Forelimb muscle (tissue), 1 donor: Measurements from ENCODE around the gene ARHGAP36. TPM values are rescaled to one million over a fixed set of nuclear protein-coding genes. Genes with fewer than 3 reads are reported as not detected.

Experiments used
- DNase-seq: peaks from one replicate; pipeline ENCODE4 v3.0.0-alpha.2; 2013; ENCODE audit warnings: low read depth
- polyA plus RNA-seq: library from polyadenylated mRNA; unstranded; fragments of 120-200 nt; gene quantifications from one replicate; pipeline ENCODE4 v1.2.1, GENCODE V29; 2013; ENCODE audit not compliant: insufficient read length

The ARHGAP36 gene
- polyA plus RNA-seq, 1 donor: 520 TPM

DNA sequence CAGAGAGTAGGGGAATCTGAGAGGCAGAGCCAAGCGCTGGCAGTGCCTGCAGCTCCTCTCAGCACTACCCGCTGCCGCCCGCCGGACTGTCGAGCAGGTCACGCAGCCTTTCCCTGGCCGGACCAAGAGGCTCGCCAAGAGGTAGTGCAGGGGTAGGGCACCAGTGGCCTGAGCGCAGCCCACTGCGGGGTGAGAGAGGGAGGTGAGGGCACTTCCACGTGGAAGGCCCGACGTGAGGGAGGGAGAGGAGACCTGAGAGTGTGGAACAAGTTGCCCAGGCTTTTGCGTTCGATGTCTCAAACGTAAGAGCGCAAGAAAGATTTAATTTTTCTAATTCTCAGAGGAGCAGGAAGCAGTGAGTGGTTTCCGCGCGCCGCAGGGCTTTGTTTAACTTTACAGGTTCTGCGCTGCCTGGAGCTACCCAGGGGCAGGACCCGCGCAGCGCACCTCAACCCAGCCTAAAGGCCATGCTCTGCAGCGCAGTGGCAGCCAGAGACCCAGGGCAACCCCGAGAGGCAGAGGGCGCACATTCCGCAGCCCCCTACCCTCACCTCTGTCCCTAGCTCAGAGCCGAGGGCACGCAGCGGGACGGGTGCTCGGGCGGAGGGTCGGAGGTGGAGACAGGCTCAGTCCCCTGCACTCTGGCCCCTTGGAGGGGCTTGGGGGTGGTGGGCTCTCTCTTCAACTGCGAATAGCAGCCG is 14.9 kb downstream of the ARHGAP36 start:
- DNase-seq: no peak

DNA sequence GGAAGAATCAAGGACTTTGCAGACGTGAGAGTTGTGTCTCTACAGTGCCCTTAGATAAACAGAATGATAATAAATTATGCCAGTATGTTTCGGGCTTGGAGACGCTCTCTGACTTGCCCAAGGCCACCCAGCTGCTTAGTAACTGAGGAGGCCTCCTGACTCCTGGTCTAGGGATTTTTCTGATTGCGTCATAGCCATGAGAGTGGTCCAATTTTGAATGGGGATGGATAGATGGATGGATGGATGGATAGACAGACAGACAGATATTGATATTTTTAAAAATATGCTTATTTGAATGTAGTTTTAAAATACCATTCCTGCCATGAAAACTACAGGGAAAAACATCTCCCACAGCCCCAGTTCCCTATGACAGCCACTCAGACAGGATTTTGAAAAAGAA is 15.5 kb downstream of the ARHGAP36 start:
- DNase-seq: no peak

DNA sequence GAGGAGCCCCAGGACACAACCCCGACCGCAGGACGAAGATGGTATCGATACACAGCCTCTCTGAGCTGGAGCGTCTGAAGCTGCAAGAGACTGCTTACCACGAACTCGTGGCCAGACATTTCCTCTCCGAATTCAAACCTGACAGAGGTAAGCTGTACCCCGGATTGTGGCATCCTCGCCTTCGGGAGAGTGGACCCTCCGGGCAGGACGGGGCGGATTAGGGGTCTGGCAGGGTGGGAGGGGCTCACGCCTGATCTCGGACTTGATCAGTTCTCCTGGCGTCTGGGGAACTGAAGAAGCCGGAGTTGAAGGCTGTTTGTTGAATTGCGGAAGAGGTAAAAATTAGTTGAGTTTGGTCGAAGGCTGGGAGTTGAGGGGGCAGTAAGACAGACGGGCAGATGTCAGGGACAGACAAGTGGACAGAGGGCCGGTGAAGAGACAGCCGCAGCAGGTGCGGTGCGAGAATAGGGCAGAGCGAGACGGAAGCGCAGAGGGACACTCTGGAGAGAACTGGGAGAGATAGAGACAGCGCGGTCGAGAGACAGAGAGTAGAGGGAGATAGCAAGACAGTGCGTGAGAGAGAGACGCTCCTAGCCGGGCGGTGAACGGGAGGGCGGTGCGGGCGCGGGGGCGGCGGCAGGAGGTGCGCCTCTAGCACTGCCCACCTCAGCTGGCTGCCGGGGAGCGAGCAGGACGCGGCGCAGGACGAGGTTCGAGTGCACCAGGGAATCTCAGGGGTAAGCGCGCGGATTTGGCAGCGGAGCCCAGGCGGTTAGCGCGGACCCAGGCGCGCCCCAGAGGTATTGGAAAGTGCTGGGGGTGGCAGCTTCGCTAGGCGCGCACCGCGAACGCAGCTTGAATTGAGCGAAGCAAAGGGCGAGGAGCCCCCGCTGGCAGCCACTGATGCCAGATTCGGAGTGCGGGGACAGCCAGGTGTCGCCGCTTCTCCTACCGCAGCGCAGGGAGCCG is 23.9 kb downstream of the ARHGAP36 start:
- no peak for DNase-seq

DNA sequence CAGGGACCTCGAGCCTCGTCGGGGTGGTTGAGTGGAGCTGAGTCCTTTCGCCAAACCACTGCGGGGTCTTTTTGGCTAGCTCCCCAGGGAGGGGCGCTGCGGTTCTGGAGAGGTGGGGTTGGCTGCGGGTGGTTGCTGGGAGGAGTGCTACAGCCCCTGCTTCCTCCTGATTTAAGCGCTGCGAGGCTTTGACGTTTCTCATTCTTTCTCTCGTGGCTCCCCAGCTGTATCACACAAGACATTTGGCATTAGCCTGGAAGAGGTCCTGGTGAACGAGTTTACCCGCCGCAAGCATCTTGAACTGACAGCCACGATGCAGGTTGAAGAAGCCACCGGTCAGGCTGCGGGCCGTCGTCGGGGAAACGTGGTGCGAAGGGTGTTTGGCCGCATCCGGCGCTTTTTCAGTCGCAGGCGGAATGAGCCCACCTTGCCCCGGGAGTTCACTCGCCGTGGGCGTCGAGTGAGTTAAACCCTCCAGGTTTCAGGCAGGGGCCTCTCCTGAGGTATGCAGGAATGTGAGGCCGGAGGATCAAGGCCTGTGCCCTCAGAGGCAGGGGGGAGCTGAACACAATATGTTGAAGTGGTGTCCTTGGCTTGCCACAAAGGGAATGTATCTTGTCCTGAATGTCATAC is 25.5 kb downstream of the ARHGAP36 start:
- DNase-seq: no peak

DNA sequence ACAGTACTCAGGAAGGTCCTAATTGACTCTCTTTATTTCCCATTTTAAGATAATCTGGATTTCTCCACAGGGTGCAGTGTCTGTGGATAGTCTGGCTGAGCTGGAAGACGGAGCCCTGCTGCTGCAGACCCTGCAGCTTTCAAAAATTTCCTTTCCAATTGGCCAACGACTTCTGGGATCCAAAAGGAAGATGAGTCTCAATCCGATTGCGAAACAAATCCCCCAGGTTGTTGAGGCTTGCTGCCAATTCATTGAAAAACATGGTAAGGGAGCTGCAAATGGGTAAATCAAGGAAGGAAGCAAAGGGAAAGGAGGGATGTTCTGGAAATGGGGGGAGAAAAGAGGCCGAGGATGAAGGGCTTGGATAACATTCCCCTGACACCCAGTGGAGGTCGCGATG is 26.0 kb downstream of the ARHGAP36 start:
- DNase-seq: no peak

DNA sequence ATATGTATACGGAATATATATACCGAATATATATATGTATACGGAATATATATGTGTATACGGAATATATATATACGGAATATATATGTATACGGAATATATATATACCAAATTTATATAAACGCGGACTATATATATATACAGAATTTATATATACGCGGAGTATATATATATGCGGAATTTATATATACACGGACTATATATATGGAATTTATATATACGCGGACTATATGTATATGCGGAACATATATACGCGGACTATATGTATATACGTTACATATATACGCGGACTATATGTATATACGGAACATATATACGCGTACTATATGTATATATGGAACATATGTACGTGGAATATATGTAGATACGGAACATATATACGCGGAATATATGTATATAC is 78.6 kb downstream of the ARHGAP36 start:
- DNase-seq: no peak

DNA sequence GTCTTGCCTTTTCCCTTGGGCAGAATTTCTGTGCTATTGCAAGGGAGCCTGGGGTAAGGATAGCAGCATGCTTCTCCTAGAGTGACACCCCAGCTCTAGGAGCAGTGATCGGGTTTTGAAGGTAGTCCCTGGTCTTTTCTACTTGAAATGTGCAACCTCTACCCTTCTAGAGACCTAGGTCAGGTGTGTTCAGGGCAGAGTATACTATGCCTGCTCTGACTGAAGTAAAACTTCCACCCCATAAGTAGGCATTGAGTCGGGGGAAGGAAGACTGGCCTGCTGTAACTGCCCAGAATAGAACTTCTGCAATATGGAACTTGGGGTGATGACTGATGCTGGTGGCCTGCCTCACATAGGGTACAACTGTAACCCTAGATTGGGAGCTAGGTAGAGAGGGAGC is 80.9 kb downstream of the ARHGAP36 start:
- no peak for DNase-seq

Other genes starting within 250 kb of the ARHGAP36 start
- 9.7 TPM for gene ENOX2, start 155.1 kb upstream of the ARHGAP36 start, polyA plus RNA-seq
- 84.6 TPM for gene IGSF1, start 231.0 kb downstream of the ARHGAP36 start, polyA plus RNA-seq